CD4-positive, alpha-beta T cell treated with Interleukin-4 for 4 hours (primary cell): ENCODE measurements around the gene ADAMTS16.

Experiments
- DNase-seq: peaks from one replicate; pipeline ENCODE4 v3.0.0-alpha.2; 2020

The ADAMTS16 gene

GRCh38 chr5:5352675-5353074, 212.5 kb downstream of the ADAMTS16 start:
- DNase-seq, result no peak

- DNase-seq, result no peak
These were observed 213.6 kb downstream of the ADAMTS16 start for GRCh38 chr5:5353681-5354080.

- no peak for DNase-seq
These were observed 216.6 kb downstream of the ADAMTS16 start for GRCh38 chr5:5356765-5357164.

- DNase-seq, result no peak
These were observed 219.5 kb downstream of the ADAMTS16 start for GRCh38 chr5:5359618-5360017.

- DNase-seq, result no peak
These were observed 220.3 kb downstream of the ADAMTS16 start for GRCh38 chr5:5360363-5360940.

- DNase-seq, result no peak
These were observed 220.9 kb downstream of the ADAMTS16 start for GRCh38 chr5:5360941-5361520.

GRCh38 chr5:5363045-5363444, 222.9 kb downstream of the ADAMTS16 start:
- no peak for DNase-seq

GRCh38 chr5:5364932-5365331, 224.8 kb downstream of the ADAMTS16 start:
- no peak for DNase-seq

GRCh38 chr5:5367739-5368138, 227.6 kb downstream of the ADAMTS16 start:
- no peak for DNase-seq

GRCh38 chr5:5369051-5369605, 229.0 kb downstream of the ADAMTS16 start:
- no peak for DNase-seq
